Measurements from ENCODE around the gene PRCC.

Gene PRCC

DNA sequence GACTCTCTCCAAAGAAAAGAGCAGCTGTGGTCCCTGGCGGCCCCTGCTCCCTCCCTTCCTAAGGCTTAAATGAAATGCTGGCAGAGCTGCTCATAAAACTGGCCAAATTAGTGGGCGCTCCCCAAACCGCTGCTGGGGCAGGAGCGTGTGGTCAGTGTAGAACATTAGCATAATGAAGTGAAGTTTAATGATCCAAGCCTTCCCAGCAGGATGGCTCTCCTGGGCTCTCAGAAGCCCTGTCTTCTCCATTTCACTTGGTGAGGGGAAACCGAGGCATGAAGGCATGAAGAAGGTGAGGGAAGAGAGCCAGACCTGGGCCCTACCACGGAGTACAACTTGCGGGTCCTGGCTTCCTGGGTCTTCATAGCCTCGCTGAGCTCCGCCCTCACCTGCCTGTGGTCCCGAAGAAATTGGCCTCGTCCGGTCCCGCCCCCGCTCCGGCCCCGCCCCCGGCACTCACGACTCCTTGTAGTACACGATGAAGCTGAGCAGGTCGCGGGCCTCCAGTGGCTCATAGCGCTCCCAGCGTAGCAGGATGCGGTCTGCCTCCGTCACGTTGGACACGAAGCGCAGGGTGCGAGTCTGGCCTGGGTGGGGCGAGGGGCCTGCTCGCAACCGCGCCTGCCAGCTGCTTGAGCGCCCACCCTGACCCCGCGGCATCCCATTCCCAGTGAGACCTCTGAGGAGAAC is 81.3 kb downstream of the PRCC start:
- TF ChIP-seq REST (IDR thresholded peaks at IDR 0.05; ENCODE audit: insufficient read depth in 1 of 2, low read depth in 2 of 2, low read length in 2 of 2) (no peak), TAF1 (IDR thresholded peaks at IDR 0.05; ENCODE audit: borderline replicate concordance, insufficient read depth, low read length) (no peak), SIN3A (IDR thresholded peaks at IDR 0.05; ENCODE audit: borderline replicate concordance, insufficient read depth, low read length) (no peak), FOXP2 (optimal IDR thresholded peaks at IDR 0.05; ENCODE audit: borderline replicate concordance, extremely low read depth, extremely low read length, insufficient read depth) (no peak), POLR2AphosphoS5 (IDR thresholded peaks at IDR 0.05; ENCODE audit: low read depth, low read length) (no peak)

DNA sequence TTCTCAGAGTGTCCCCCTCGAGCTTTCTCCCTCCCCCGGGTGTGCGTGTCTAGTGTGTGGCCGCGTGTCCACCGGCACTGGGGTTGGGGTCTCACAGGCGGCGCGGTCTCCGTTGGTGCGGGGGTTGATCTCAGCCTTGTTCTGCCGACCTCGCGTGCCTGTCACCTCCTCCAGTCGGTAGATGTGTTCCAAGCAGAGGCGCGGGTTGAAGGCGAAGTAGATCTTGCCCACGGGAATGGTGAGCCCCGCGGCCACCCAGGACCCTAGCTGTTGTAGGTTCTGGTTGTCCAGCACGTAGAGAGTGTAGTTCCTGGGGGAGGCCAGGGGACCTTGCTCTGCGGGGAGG is 81.8 kb downstream of the PRCC start:
- no peak for TF ChIP-seq FOXP2 (optimal IDR thresholded peaks at IDR 0.05; ENCODE audit: borderline replicate concordance, extremely low read depth, extremely low read length, insufficient read depth)
- no peak for TF ChIP-seq SIN3A (IDR thresholded peaks at IDR 0.05; ENCODE audit: borderline replicate concordance, insufficient read depth, low read length)
- TF ChIP-seq REST (IDR thresholded peaks at IDR 0.05; ENCODE audit: insufficient read depth in 1 of 2, low read depth in 2 of 2, low read length in 2 of 2), result no peak
- no peak for TF ChIP-seq POLR2AphosphoS5 (IDR thresholded peaks at IDR 0.05; ENCODE audit: low read depth, low read length)
- TF ChIP-seq TAF1 (IDR thresholded peaks at IDR 0.05; ENCODE audit: borderline replicate concordance, insufficient read depth, low read length), result no peak
